GM08714 (cell line): ENCODE results near the gene ZNF81.
"Not testable (repeated sequence)": the region's sequence is repeated elsewhere in the genome, so short reads cannot be mapped to it uniquely, and the experiment has no call there.

Experiments used
- H3K4me3 ChIP-seq: fragments of 200-500 bp; sonication (Bioruptor generic); 2 replicates; pipeline ENCODE4 v1.5.1; 2014; ENCODE audit warnings: mild to moderate bottlenecking, low read length, inconsistent platforms
- ZNF274 ChIP-seq: IDR thresholded peaks from 2 replicates; pipeline ENCODE4 v1.6.1; 2012; ENCODE audit warnings: mild to moderate bottlenecking, low read depth, low read length

The ZNF81 gene

GRCh38 chrX:47815901-47816845, 20.5 kb upstream of the ZNF81 start:
- no peak for TF ChIP-seq ZNF274
- H3K4me3 ChIP-seq: no peak overlapping the region

- H3K4me3 ChIP-seq: no peak overlapping the region
- TF ChIP-seq ZNF274: no peak
Observed at GRCh38 chrX:47817421-47817820, 19.3 kb upstream of the ZNF81 start.

- no peak overlapping the region for H3K4me3 ChIP-seq
- no peak for TF ChIP-seq ZNF274
Observed at GRCh38 chrX:47817897-47818296, 18.8 kb upstream of the ZNF81 start.

- H3K4me3 ChIP-seq: no peak overlapping the region
- no peak for TF ChIP-seq ZNF274
Observed at GRCh38 chrX:47828984-47829383, 7.7 kb upstream of the ZNF81 start.

GRCh38 chrX:47831788-47832187, 4.9 kb upstream of the ZNF81 start:
- no peak for TF ChIP-seq ZNF274
- H3K4me3 ChIP-seq: no peak overlapping the region

GRCh38 chrX:47838361-47838760, 1.7 kb downstream of the ZNF81 start:
- no peak for TF ChIP-seq ZNF274
- H3K4me3 ChIP-seq: no peak overlapping the region

GRCh38 chrX:47840111-47840510, 3.4 kb downstream of the ZNF81 start:
- H3K4me3 ChIP-seq: no peak overlapping the region
- TF ChIP-seq ZNF274: no peak

- TF ChIP-seq ZNF274: no peak
- no peak overlapping the region for H3K4me3 ChIP-seq
Observed at GRCh38 chrX:47843363-47843762, 6.7 kb downstream of the ZNF81 start.

- TF ChIP-seq ZNF274: no peak
- H3K4me3 ChIP-seq: no peak overlapping the region
Observed at GRCh38 chrX:47844117-47844516, 7.4 kb downstream of the ZNF81 start.

GRCh38 chrX:47846040-47846439, 9.3 kb downstream of the ZNF81 start:
- H3K4me3 ChIP-seq: no peak overlapping the region
- TF ChIP-seq ZNF274: no peak

- H3K4me3 ChIP-seq: no peak overlapping the region
- no peak for TF ChIP-seq ZNF274
Observed at GRCh38 chrX:47849778-47850177, 13.1 kb downstream of the ZNF81 start.

- not testable (repeated sequence) for H3K4me3 ChIP-seq
Observed at GRCh38 chrX:47850389-47850788, 13.7 kb downstream of the ZNF81 start.

- no peak overlapping the region for H3K4me3 ChIP-seq
- no peak for TF ChIP-seq ZNF274
Observed at GRCh38 chrX:47850901-47851300, 14.2 kb downstream of the ZNF81 start.

GRCh38 chrX:47854474-47854873, 17.8 kb downstream of the ZNF81 start:
- H3K4me3 ChIP-seq: no peak overlapping the region
- TF ChIP-seq ZNF274: no peak

- no peak for TF ChIP-seq ZNF274
- H3K4me3 ChIP-seq: no peak overlapping the region
Observed at GRCh38 chrX:47859686-47860085, 23.0 kb downstream of the ZNF81 start.

- no peak for TF ChIP-seq ZNF274
Observed at GRCh38 chrX:47862680-47863079, 26.0 kb downstream of the ZNF81 start.

More at GRCh38 chrX:47862680-47863079, 26.0 kb downstream of the ZNF81 start:
- H3K4me3 ChIP-seq: no peak overlapping the region
